Ureter (tissue), 1 donor: ENCODE results near the gene EXOC6B. TPM values are rescaled to one million over a fixed set of nuclear protein-coding genes. Genes with fewer than 3 reads are reported as not detected.

ENCODE experiments used
- DNase-seq: peaks from one replicate; pipeline ENCODE4 v3.0.0-alpha.2; 2020; ENCODE audit warnings: low spot score
- total RNA-seq: library from RNA; stranded (reverse); gene quantifications from one replicate; pipeline ENCODE4 v1.2.4, GENCODE V29; 2023
- donor health status: DM: yes; HTN: yes; CAD: no.

EXOC6B gene
- total RNA-seq, 1 donor from 2014 or later, result 84.8 TPM

- DNase-seq, result no peak
These were observed 91.4 kb downstream of the EXOC6B start for GRCh38 chr2:72734432-72734831.

- no peak for DNase-seq
These were observed 94.7 kb downstream of the EXOC6B start for GRCh38 chr2:72731116-72731515.

GRCh38 chr2:72727356-72727755 is 98.5 kb downstream of the EXOC6B start:
- no peak for DNase-seq

- DNase-seq, result no peak
These were observed 102.0 kb downstream of the EXOC6B start for GRCh38 chr2:72723769-72724370.

- DNase-seq, result no peak
These were observed 103.3 kb downstream of the EXOC6B start for GRCh38 chr2:72722492-72723070.

- DNase-seq, result no peak
These were observed 106.4 kb downstream of the EXOC6B start for GRCh38 chr2:72719416-72719815.

- DNase-seq, result no peak
These were observed 107.0 kb downstream of the EXOC6B start for GRCh38 chr2:72718876-72719275.

GRCh38 chr2:72716601-72717000 is 109.2 kb downstream of the EXOC6B start:
- no peak for DNase-seq

GRCh38 chr2:72713857-72714256 is 112.0 kb downstream of the EXOC6B start:
- DNase-seq, result no peak

- DNase-seq, result no peak
These were observed 112.9 kb downstream of the EXOC6B start for GRCh38 chr2:72712977-72713376.

GRCh38 chr2:72712304-72712703 is 113.5 kb downstream of the EXOC6B start:
- no peak for DNase-seq

GRCh38 chr2:72710418-72711152 is 115.2 kb downstream of the EXOC6B start:
- no peak for DNase-seq

- no peak for DNase-seq
These were observed 117.6 kb downstream of the EXOC6B start for GRCh38 chr2:72708236-72708635.

- no peak for DNase-seq
These were observed 127.5 kb downstream of the EXOC6B start for GRCh38 chr2:72698300-72698699.

- DNase-seq, result no peak
These were observed 129.3 kb downstream of the EXOC6B start for GRCh38 chr2:72696559-72696958.

GRCh38 chr2:72695676-72696075 is 130.2 kb downstream of the EXOC6B start:
- DNase-seq, result no peak

GRCh38 chr2:72694715-72695496 is 130.9 kb downstream of the EXOC6B start:
- DNase-seq, result no peak

GRCh38 chr2:72689579-72690195 is 136.1 kb downstream of the EXOC6B start:
- no peak for DNase-seq

GRCh38 chr2:72685638-72686213 is 140.1 kb downstream of the EXOC6B start:
- DNase-seq, result no peak

- no peak for DNase-seq
These were observed 143.8 kb downstream of the EXOC6B start for GRCh38 chr2:72682061-72682460.
